ENCODE measurements around the gene ECE1. TPM values are rescaled to one million over a fixed set of nuclear protein-coding genes. Genes with fewer than 3 reads are reported as not detected.
A peak's percentile ranks its signal among the peaks of the same experiment; 100 is the strongest.

The ECE1 gene
- total and polyA plus RNA-seq, 7 donors: 12.2 to 24.9 (median 14.6) TPM

- intact Hi-C loops (cut with DNase I): no loop called here
- 62 to 70% (median 67%) methylated on average over 9 of the region's 9 CpGs for WGBS, 3 donors
- Histone ChIP-seq H3K4me3 (no peak overlapping the region), H3K36me3 (ENCODE audit: insufficient read depth in 1 of 2, low read depth in 1 of 2) (no peaks in the 10 kb centered on the region), H3K4me1 (peaks cover 6% of the 10 kb centered on the region), H3K27ac (peak overlapping the region; percentile 46), H3K27me3 (ENCODE audit: insufficient read depth in 3 of 3, low read length in 2 of 3) (peaks cover 0 to 8% (median 4%) of the 10 kb centered on the region in 3 donors), H3K9me3 (no peaks in the 10 kb centered on the region)
- TF ChIP-seq CTCF (IDR thresholded peaks at IDR 0.05): no peak
- DNase-seq: no peak
- ATAC-seq: no peak
These were observed 2.8 kb upstream of the ECE1 start for GRCh38 chr1:21292984-21293536.

DNA sequence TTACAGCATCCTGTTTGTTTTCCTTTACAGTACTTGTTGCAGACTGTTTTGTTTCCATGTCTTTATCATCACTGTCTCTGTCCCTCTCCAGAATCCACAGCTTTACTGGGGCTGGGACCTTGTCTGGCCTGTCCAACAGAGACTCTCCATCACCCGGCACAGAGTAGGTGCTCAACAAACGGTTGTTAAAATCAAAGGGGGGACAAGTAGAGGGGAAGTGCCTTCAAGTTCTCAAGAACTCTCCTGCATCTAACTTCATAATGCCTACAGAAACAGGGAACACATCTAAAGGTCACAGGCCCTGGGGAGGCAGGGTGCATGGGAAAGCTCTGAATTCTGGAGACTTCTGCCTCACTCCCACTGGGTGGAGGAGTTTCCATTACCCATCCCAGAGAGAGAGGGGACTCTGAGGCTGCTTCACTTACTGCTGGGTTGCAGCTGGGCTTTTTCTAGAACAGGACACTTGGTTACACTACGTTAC, 2.3 kb upstream of the ECE1 start:
- Histone ChIP-seq H3K4me1 (peaks cover 6% of the 10 kb centered on the region), H3K27ac (peak overlapping the region; percentile 46), H3K36me3 (ENCODE audit: insufficient read depth in 1 of 2, low read depth in 1 of 2) (no peaks in the 10 kb centered on the region), H3K9me3 (no peaks in the 10 kb centered on the region), H3K27me3 (ENCODE audit: insufficient read depth in 3 of 3, low read length in 2 of 3) (peaks cover 0 to 8% (median 4%) of the 10 kb centered on the region in 3 donors), H3K4me3 (no peak overlapping the region)
- TF ChIP-seq CTCF (IDR thresholded peaks at IDR 0.05): no peak
- ATAC-seq: no peak
- WGBS, 3 donors: 71 to 88% (median 72%) methylated on average over 3 of the region's 3 CpGs
- DNase-seq: no peak
- intact Hi-C loops (cut with DNase I): no loop called here

DNA sequence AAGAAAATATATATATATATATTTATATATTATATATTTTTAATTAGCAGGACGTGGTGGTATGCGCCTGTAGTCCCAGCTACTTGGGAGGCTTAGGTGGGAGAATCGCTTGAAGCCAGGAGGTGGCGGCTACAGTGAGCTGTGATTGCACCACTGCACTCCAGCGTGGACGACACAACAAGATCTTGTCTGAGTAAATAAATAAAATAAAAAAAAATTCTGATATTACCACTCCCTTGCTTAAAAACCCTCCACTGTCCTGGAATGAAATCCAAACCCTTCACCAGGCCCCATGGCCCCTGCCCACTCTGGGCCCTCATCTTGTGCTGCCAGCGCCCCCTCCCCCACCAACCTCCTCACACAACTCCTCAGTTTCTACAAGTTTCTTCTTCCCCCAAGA, 1.7 kb upstream of the ECE1 start:
- DNase-seq (no peak), ATAC-seq (no peak)
- no peak overlapping the region for H3K27ac ChIP-seq
- WGBS, 3 donors: 96 to 97% (median 97%) methylated on average over 7 of the region's 7 CpGs
- intact Hi-C loops (cut with DNase I): no loop called here
- peaks cover 0 to 8% (median 4%) of the 10 kb centered on the region in 3 donors for H3K27me3 ChIP-seq (ENCODE audit: insufficient read depth in 3 of 3, low read length in 2 of 3)
- H3K9me3 ChIP-seq: no peaks in the 10 kb centered on the region
- no peaks in the 10 kb centered on the region for H3K36me3 ChIP-seq (ENCODE audit: insufficient read depth in 1 of 2, low read depth in 1 of 2)
- no peak for TF ChIP-seq CTCF (IDR thresholded peaks at IDR 0.05)
- H3K4me3 ChIP-seq: no peak overlapping the region
- peaks cover 6% of the 10 kb centered on the region for H3K4me1 ChIP-seq

DNA sequence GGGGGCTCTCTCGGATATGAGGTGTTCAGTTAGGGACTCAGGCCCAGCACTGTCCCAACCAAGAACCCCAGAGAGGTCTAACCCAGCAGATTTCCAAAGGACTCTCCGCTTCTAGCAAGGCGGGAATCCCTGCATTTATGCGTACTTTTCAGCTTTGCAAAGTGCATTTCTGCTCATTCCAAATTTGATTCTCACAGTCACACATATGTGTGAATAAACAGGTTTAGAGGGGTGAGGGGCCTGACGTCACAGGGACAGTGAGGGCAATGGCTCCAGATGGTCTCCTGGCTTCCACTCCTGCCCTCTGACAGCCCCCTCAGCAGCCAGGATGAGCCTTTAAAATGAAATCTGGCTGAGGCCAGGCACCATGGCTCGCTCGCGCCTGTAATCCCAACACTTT, 921 bp upstream of the ECE1 start:
- Histone ChIP-seq H3K4me3 (no peak overlapping the region), H3K4me1 (peaks cover 6% of the 10 kb centered on the region), H3K36me3 (ENCODE audit: insufficient read depth in 1 of 2, low read depth in 1 of 2) (no peaks in the 10 kb centered on the region), H3K27ac (no peak overlapping the region), H3K27me3 (ENCODE audit: insufficient read depth in 3 of 3, low read length in 2 of 3) (peaks cover 0 to 8% (median 2%) of the 10 kb centered on the region in 3 donors), H3K9me3 (no peaks in the 10 kb centered on the region)
- ATAC-seq (no peak), DNase-seq (no peak)
- WGBS, 3 donors: 85 to 94% (median 92%) methylated on average over 8 of the region's 8 CpGs
- intact Hi-C loops (cut with DNase I): no loop called here
- no peak for TF ChIP-seq CTCF (IDR thresholded peaks at IDR 0.05)

- Histone ChIP-seq H3K4me3 (peak overlapping the region; percentile 69), H3K36me3 (ENCODE audit: insufficient read depth in 1 of 2, low read depth in 1 of 2) (no peaks in the 10 kb centered on the region), H3K27ac (peak overlapping the region; percentile 11), H3K27me3 (ENCODE audit: insufficient read depth in 3 of 3, low read length in 2 of 3) (peaks cover 0 to 8% (median 2%) of the 10 kb centered on the region in 3 donors), H3K4me1 (peaks cover 6% of the 10 kb centered on the region), H3K9me3 (no peaks in the 10 kb centered on the region)
- intact Hi-C loops (cut with DNase I): no loop called here
- DNase-seq (no peak), ATAC-seq (no peak)
- WGBS, 3 donors: 11 to 15% (median 13%) methylated on average over 9 of the region's 9 CpGs
- no peak for TF ChIP-seq CTCF (IDR thresholded peaks at IDR 0.05)
These were observed 282 bp upstream of the ECE1 start for GRCh38 chr1:21290546-21290944.
